COLO668 (cell line): Measurements from ENCODE around the gene PALLD.
"Not testable (repeated sequence)": the region's sequence is repeated elsewhere in the genome, so short reads cannot be mapped to it uniquely, and the experiment has no call there.

ENCODE experiments used
- DNase-seq: peaks from one replicate; lab custom pipeline; 2025; ENCODE audit not compliant: unreplicated experiment; lab: John Stamatoyannopoulos, UW

Gene PALLD

DNA sequence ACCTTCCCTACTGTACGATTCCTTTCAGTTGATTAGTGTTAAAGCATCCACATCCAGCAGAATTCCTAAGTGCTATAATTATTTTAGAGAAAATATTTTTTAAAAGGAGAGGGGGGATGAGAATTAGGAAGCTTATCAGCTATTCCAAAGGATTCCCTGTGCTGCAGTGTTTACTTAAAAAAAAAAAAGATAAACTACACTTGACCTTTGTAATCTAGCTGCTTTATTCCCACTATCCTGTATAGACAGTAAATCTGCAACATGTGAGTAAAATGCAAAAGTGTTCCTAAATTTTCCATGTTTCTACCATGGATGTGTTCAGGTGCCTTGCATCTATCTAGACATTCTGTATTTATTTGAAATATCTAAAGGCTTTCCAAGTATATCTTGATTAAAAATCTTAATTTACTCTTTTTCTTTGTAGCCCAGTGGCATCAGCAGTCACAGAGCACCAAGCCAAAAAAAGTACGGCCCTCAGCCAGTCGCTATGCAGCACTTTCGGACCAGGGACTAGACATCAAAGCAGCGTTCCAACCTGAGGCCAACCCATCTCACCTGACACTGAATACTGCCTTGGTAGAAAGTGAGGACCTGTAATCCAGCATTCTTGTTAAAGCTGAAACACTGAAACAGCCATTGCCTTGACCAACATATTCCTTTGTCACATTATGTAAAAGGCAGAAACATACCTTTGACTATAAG, 429.1 kb downstream of the PALLD start:
- DNase-seq = no peak

DNA sequence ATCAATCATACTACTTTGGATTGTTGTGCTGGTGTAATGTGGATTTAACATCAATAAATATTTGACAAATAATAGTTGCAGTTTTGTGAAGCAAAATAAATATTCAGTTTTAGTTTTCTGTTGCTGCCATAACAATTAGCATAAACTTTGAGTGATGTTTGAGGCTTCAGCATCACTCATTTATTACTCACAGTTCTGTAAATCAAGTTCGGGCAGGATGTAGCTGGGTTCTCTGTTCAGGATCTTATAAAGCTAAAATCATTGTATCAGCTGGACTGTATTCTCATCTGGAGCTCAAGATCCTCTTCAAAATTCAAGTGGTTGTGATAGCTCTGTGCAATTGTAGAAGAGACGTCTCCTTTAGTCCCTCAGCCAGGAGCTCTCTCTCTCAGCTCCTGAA, 431.5 kb downstream of the PALLD start:
- no peak for DNase-seq

DNA sequence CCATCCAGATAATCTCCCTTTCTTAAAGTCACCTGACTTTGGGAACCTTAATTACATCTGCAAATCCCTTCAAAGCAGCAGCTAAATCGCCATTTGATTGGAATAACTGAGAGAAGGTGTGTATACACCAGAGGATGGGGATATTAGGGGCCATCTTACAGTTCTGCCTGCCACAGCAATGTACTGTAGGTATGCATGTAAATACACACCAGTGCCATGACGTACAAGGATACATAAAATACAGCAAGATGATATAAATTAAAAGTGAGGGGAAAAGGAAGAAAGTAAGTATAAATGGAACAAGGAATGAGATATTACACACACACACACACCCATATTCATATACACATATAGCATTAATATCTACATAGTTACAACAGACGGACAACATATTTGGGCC, 432.0 kb downstream of the PALLD start:
- DNase-seq = no peak

DNA sequence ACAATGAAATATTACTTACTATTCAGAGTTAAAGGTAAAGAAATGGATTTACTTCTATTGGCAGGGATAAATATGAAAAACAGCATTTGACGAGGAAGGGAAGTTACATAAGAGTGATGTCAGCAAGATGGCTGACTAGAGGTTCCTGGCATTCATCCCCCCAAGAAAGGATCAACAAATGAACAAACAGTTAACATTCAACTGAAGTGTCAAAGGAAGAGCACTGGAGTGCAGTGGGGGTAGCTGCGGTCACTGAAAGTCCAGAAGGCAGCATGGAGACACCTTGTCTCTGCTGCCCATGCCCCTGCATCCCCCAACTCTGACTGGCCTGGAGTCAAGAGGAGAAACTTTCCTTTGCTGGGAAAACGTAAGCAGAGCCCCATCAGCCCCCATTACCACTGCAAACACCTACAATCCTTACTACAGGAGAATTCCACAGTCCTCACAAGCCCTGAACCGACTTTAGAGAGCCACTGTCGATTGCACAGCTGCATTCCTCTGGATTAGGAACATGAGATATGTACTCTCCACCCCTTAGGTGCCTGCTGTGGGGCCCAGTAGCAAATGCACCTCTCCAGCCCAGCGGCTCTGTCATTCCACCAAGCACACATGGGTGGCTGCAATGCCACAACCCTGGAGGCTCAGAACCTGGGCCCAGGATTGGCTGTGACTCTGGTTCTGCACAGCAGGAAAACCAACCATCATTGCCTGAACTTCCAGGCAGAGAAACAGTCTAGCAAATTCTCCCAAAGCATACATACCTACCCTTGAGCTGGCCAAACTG, 433.8 kb downstream of the PALLD start:
- no peak for DNase-seq

DNA sequence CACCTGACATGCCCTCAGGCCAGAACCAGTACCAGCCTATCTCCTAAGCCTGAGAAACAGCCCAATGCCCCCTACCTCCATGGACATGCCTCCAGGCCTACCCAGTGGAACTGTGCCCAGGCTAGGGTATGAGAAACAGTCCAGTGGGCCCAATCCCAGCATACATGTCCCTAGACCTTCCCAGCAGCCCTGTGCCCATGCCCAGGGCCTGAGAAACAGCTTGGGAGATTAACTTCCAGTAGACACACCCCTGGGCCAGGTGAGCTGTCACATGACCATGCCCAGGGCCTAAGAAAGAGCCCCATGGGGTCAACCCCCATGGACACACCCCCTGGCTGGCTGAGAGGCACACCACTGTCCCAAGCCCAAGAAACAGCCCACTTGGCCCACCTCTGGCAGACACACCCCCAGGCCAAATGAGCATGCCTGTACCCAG, 434.4 kb downstream of the PALLD start:
- no peak for DNase-seq

DNA sequence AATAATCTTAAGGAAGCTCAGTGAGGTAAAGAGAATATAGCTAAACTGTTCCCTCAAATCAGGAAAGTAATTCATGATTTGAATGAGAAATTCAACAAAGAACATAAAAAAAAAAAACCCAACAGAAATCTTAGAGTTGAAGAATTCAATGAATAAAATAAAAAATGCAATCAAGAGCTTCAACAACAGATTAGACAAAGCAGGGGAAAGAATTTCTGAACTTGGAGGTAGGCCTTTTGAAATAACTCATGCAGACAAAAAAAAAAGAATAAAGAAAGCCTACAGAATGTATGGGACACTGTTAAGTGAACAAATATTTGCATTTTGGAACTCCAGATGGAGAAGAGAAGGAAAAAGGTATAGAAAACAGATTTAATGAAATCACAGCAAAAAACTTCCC, 435.3 kb downstream of the PALLD start:
- DNase-seq = no peak

DNA sequence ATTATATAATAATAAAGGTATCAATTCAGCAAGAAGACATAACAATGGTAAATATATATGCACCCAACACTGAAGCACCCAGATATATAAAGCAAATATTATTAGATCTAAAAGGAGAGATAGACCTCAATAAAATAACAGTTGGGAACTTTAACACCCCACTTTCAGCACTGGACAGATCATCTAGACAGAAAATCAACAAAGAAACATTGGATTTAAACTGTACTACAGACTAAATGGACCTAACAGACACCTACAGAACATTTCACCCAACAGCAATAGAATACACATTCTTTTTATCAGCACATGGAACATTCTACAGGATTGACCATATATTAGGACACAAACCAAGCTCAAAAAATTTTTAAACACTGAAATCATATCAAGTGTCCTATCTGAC, 436.6 kb downstream of the PALLD start:
- DNase-seq = no peak

DNA sequence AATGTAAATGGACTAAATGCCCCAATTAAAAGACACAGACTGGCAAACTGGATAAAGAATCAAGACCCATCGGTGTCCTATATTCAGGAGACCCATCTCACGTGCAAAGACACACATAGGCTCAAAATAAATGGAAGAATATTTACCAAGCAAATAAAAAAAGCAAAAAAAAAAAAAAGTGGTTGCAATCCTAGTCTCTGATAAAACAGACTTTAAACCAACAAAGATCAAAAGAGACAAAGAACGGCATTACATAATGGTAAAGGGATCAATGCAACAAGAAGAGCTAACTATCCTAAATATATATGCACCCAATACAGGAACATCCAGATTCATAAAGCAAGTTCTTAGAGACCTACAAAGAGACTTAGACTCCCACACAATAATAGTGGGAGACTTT, 440.6 kb downstream of the PALLD start:
- not testable (repeated sequence) for DNase-seq

DNA sequence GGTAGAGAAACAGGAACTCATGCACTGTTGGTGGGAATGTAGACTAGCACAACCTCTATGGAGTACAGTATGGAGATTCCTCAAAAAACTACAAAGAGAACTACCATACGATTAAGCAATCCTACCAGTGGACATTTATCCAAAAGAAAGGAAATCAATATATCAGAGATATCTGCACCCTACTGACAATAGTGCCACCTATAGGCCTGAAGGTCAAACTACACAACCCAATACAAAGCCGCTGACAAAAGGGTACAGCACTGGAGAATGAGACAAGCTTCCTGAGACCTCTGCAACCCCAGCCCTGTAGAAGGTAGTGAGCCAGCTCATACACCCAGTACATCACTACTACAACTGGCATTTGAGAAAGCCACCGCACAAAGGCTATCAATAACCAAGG, 446.1 kb downstream of the PALLD start:
- DNase-seq = no peak

DNA sequence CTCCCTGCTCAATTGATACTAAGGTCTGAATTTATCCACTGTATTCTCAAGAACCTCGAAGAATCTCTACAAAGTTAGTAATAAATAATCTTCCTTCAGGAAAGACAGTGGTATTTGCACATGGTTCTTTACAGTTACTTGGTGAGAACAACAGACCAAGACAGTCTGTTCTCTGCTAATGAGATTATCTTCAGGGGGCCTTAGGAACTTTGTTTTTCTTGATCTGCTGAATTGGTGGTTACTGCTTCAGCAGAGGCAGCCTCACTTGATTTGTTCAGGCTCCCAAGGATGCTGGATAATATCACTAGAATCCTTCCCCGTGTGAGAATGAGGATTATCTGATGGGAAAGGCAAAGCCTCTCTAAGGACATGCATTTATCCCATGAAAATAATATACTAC, 448.4 kb downstream of the PALLD start:
- DNase-seq = no peak

DNA sequence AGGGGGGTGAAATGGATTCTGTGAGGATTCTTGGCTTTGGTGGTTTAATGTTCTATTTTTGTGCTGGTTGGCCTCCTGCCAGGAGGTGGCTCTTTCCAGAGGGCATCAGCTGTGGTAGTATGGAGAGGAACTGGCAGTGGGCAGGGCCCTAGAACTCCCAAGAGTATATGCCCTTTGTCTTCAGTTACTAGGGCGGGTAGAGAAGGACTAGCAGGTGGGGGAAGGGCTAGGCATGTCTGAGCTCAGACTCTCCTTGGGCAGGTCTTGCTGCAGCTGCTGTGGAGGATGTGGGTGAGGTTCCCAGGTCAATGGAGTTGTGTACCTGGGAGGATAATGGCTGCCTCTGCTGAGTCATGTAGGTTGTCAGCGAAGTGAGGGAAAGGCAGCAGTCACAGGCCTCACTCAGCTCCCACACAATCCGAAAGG, 456.0 kb downstream of the PALLD start:
- DNase-seq = peak; percentile 21

DNA sequence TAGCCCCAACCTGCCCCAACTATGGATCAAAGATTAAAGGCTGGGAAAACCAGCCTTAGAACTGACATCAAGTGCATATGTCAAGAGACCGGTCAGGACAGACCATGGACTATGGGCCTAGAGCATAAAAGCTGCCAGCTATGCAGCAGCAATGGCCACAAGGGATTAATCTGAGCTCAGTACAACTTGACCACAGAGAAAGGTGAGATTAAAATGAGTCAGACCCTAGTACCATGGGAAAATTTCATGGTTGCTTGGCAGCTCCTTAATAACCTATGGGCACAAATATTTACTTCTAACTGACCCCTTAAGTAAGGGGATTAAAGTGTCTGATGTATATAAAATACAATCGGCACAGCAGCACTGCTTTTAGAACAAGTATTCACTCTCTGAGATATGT, 458.8 kb downstream of the PALLD start:
- DNase-seq = no peak

DNA sequence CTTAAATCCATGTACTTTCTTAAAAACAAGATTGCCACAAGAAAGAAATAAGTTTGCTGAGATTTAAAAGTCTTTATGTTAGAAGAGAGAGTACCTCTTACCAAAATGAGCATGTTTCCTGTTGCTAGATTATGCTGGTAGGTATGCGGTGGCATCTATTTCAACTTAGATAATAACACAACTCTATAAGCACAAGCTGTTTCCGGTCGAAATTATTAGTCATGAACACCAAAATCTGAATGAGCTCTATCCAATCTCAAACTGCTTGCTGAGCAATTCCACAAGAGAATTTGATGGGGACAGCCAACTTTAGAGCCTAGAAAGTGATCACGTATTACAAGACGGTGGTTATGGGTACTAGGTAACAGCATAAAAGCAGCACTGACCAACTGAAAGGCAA, 463.9 kb downstream of the PALLD start:
- DNase-seq = no peak

DNA sequence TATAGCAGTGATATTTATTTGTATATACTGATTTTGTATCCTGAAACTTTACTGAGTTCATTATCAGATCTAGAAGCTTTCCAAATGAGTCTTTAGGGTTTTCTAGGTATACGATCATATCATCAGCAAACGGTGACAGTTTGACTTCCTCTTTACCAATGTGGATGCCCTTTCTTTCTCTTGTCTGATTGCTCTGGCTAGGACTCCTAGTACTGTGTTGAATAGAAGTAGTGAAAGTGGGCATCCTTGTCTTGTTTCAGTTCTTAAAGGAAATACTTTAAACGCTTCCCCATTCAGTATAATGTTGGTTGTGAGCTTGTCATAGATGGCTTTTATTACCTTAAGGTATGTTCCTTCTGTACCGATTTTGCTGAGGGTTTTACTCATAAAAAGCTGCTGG, 475.7 kb downstream of the PALLD start:
- no peak for DNase-seq
